Activated CD4-positive, CD25-positive, alpha-beta regulatory T cell (primary cell): ENCODE data around the gene CCL2.
"Not testable (repeated sequence)": the region's sequence is repeated elsewhere in the genome, so short reads cannot be mapped to it uniquely, and the experiment has no call there.

ENCODE experiments used
- DNase-seq, 4 experiments: peaks; one replicate each; lab custom pipeline; 2025; lab: John Stamatoyannopoulos, UW

Gene CCL2

GRCh38 chr17:34254651-34255380 lies at the start of gene CCL2:
Gene CCL2 (plus strand): TSS chr17:34255285. CDS start chr17:34255350, 65 bp downstream.
- no peak for DNase-seq

- no peak for DNase-seq
These were observed 49.7 kb upstream of the CCL2 start for GRCh38 chr17:34205401-34205800.

GRCh38 chr17:34206569-34206968 lies 48.5 kb upstream of the CCL2 start:
- DNase-seq, result no peak

GRCh38 chr17:34207572-34207971 lies 47.5 kb upstream of the CCL2 start:
- DNase-seq, result no peak

- DNase-seq, result no peak
These were observed 36.3 kb upstream of the CCL2 start for GRCh38 chr17:34218748-34219147.

- DNase-seq, result no peak
These were observed 35.7 kb upstream of the CCL2 start for GRCh38 chr17:34219405-34219804.

- no peak for DNase-seq
These were observed 34.9 kb upstream of the CCL2 start for GRCh38 chr17:34220045-34220751.

- DNase-seq, result no peak
These were observed 34.2 kb upstream of the CCL2 start for GRCh38 chr17:34220752-34221395.

GRCh38 chr17:34221411-34221810 lies 33.7 kb upstream of the CCL2 start:
- DNase-seq, result no peak

- no peak for DNase-seq
These were observed 32.2 kb upstream of the CCL2 start for GRCh38 chr17:34222722-34223497.

- DNase-seq, result no peak
These were observed 30.0 kb upstream of the CCL2 start for GRCh38 chr17:34225046-34225445.

- no peak for DNase-seq
These were observed 28.9 kb upstream of the CCL2 start for GRCh38 chr17:34226011-34226743.

GRCh38 chr17:34226744-34227034 lies 28.4 kb upstream of the CCL2 start:
- DNase-seq, result no peak

GRCh38 chr17:34227293-34227692 lies 27.8 kb upstream of the CCL2 start:
- DNase-seq, result not testable (repeated sequence)

- DNase-seq, result no peak
These were observed 27.4 kb upstream of the CCL2 start for GRCh38 chr17:34227707-34228106.

GRCh38 chr17:34228781-34229180 lies 26.3 kb upstream of the CCL2 start:
- DNase-seq, result no peak

- no peak for DNase-seq
These were observed 24.7 kb upstream of the CCL2 start for GRCh38 chr17:34230342-34230741.

- no peak for DNase-seq
These were observed 20.5 kb upstream of the CCL2 start for GRCh38 chr17:34234616-34235015.

GRCh38 chr17:34235389-34236028 lies 19.6 kb upstream of the CCL2 start:
- DNase-seq, result no peak

- DNase-seq, result no peak
These were observed 18.7 kb upstream of the CCL2 start for GRCh38 chr17:34236281-34236892.

GRCh38 chr17:34237458-34237857 lies 17.6 kb upstream of the CCL2 start:
- no peak for DNase-seq
